RWPE2 (cell line): ENCODE data around the gene TRUB2.

Source experiments
- ATAC-seq: fragments of 200-7000 bp; cut with Tn5 transposase; 3 replicates; pipeline ENCODE4 v1.9.1; 2021; ENCODE audit warnings: low read depth
- DNase-seq: peaks from one replicate; pipeline ENCODE4 v3.0.0-alpha.2; 2020; ENCODE audit warnings: low spot score
- H3K27ac ChIP-seq: fragments of 450-650 bp; 2 replicates; pipeline ENCODE4 v1.5.1; 2017; ENCODE audit warnings: mild to moderate bottlenecking; ENCODE audit not compliant: poor library complexity, severe bottlenecking
- H3K27me3 ChIP-seq: fragments of 250-450 bp; sonication (Bioruptor Pico); 2 replicates; pipeline ENCODE4 v1.5.1; 2021; ENCODE audit warnings: mild to moderate bottlenecking, moderate library complexity; ENCODE audit not compliant: insufficient read depth, poor library complexity, severe bottlenecking
- H3K36me3 ChIP-seq: fragments of 250-450 bp; sonication (Bioruptor Pico); 2 replicates; pipeline ENCODE4 v1.5.1; 2020; ENCODE audit warnings: low read depth, mild to moderate bottlenecking, moderate library complexity
- H3K4me1 ChIP-seq: fragments of 250-450 bp; sonication (Bioruptor Pico); 2 replicates; pipeline ENCODE4 v1.5.1; 2021; ENCODE audit warnings: mild to moderate bottlenecking, moderate library complexity; ENCODE audit not compliant: insufficient read depth, poor library complexity, severe bottlenecking
- H3K4me3 ChIP-seq: fragments of 250-450 bp; sonication (Bioruptor Pico); 2 replicates; pipeline ENCODE4 v1.5.1; 2021; ENCODE audit warnings: mild to moderate bottlenecking, moderate library complexity; ENCODE audit not compliant: severe bottlenecking
- H3K9me3 ChIP-seq: fragments of 250-450 bp; sonication (Bioruptor Pico); 2 replicates; pipeline ENCODE4 v1.5.1; 2021; ENCODE audit warnings: mild to moderate bottlenecking, moderate library complexity; ENCODE audit not compliant: severe bottlenecking
- CTCF ChIP-seq: fragments of 450-650 bp; IDR thresholded peaks from one replicate; pipeline ENCODE4 v1.5.1; 2017; ENCODE audit warnings: mild to moderate bottlenecking, moderate library complexity; ENCODE audit not compliant: poor library complexity, severe bottlenecking

TRUB2 gene

GRCh38 chr9:128260340-128260739, 61.9 kb downstream of the TRUB2 start:
- TF ChIP-seq CTCF = no peak
- Histone ChIP-seq H3K36me3 (peaks cover 77% of the 10 kb centered on the region), H3K4me1 (no peaks in the 10 kb centered on the region), H3K27ac (no peak overlapping the region), H3K9me3 (no peaks in the 10 kb centered on the region), H3K27me3 (no peaks in the 10 kb centered on the region), H3K4me3 (no peak overlapping the region)
- ATAC-seq (no peak), DNase-seq (no peak)

- ATAC-seq (no peak), DNase-seq (no peak)
- Histone ChIP-seq H3K9me3 (no peaks in the 10 kb centered on the region), H3K4me3 (no peak overlapping the region), H3K27ac (no peak overlapping the region), H3K36me3 (peaks cover 66% of the 10 kb centered on the region), H3K4me1 (no peaks in the 10 kb centered on the region), H3K27me3 (no peaks in the 10 kb centered on the region)
- no peak for TF ChIP-seq CTCF
Measured at GRCh38 chr9:128259156-128259555, 63.1 kb downstream of the TRUB2 start.

- no peaks in the 10 kb centered on the region for H3K4me1 ChIP-seq
- ATAC-seq (no peak), DNase-seq (no peak)
- H3K27ac ChIP-seq = no peak overlapping the region
- peaks cover 63% of the 10 kb centered on the region for H3K36me3 ChIP-seq
- H3K27me3 ChIP-seq = no peaks in the 10 kb centered on the region
- H3K9me3 ChIP-seq = no peaks in the 10 kb centered on the region
- H3K4me3 ChIP-seq = no peak overlapping the region
- TF ChIP-seq CTCF = no peak
Measured at GRCh38 chr9:128258326-128258725, 63.9 kb downstream of the TRUB2 start.

GRCh38 chr9:128257907-128258306, 64.3 kb downstream of the TRUB2 start:
- Histone ChIP-seq H3K4me1 (no peaks in the 10 kb centered on the region), H3K36me3 (peaks cover 59% of the 10 kb centered on the region), H3K27ac (no peak overlapping the region), H3K4me3 (no peak overlapping the region), H3K27me3 (no peaks in the 10 kb centered on the region), H3K9me3 (no peaks in the 10 kb centered on the region)
- no peak for ATAC-seq
- TF ChIP-seq CTCF = no peak
- no peak for DNase-seq

GRCh38 chr9:128257086-128257825, 65.0 kb downstream of the TRUB2 start:
- ATAC-seq = no peak
- Histone ChIP-seq H3K9me3 (no peaks in the 10 kb centered on the region), H3K27me3 (no peaks in the 10 kb centered on the region), H3K36me3 (peaks cover 53% of the 10 kb centered on the region), H3K4me3 (no peak overlapping the region), H3K27ac (no peak overlapping the region), H3K4me1 (no peaks in the 10 kb centered on the region)
- no peak for TF ChIP-seq CTCF
- DNase-seq = no peak
